SH-SY5Y (cell line): ENCODE measurements around the gene MGAT4A.

Experiments
- GATA2 ChIP-seq: IDR thresholded peaks from 2 replicates; pipeline ENCODE4 v1.6.1; 2011; ENCODE audit warnings: mild to moderate bottlenecking, low read depth, low read length
- GATA3 ChIP-seq: IDR thresholded peaks from 2 replicates; pipeline ENCODE4 v1.6.1; 2011; ENCODE audit warnings: low read depth, mild to moderate bottlenecking, low read length, moderate library complexity

DNA sequence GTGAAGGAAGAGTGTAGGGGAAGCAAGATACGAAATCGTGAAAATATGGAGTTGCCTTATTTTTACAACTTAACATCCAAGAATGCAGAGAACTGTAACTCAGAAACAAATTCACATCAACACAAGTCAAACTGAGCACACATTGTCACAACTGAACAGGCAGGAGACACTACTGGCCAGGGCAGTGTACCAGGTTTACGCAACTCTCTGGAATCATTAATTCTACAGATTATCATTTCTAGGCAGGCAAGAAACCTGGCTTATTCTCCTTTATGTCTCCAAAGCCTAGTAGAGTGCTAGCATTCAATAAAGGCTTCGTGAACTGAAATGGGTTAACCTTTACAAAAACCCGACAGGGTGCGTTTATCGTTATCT lies 123.2 kb downstream of the MGAT4A start:
- TF ChIP-seq GATA3: no peak
- TF ChIP-seq GATA2: no peak
